H1 (cell line): Measurements from ENCODE around the gene MEGF11. TPM values are rescaled to one million over a fixed set of nuclear protein-coding genes. Genes with fewer than 3 reads are reported as not detected.

Source experiments
- CTCF ChIA-PET: fragments of 300-600 bp; sonication (Branson Sonifier 250); formaldehyde crosslinking; loops from one replicate; lab custom pipeline; 2021; ENCODE audit not compliant: partially characterized antibody; lab: Charles Lee
- POLR2A ChIA-PET: fragments of 300-600 bp; sonication (Branson Sonifier 250); formaldehyde crosslinking; loops from one replicate; lab custom pipeline; 2021; ENCODE audit warnings: inconsistent platforms; ENCODE audit not compliant: partially characterized antibody; lab: Charles Lee
- DNase-seq, 2 experiments: peaks; one replicate each; pipeline versions ENCODE4 v3.0.0 to v3.0.0-alpha.2; 2010 to 2022; ENCODE audit warnings: low spot score in 2 of 2, low read depth in 1 of 2, mixed read lengths in 1 of 2
- FAIRE-seq: peaks from 2 replicates; lab custom pipeline; 2011; peaks lifted over from hg19 to GRCh38; lab: Jason Lieb, UNC
- H2AFZ ChIP-seq: 2 replicates; pipeline ENCODE4 v1.8.1; 2012; ENCODE audit warnings: low read length, inconsistent platforms
- H2AK5ac ChIP-seq: 2 replicates; pipeline ENCODE4 v1.6.1; 2013; ENCODE audit warnings: low read depth, low read length
- H2BK120ac ChIP-seq: replicated peaks from 2 replicates; pipeline ENCODE3; 2013; ENCODE audit warnings: low read depth, low read length, inconsistent platforms
- H2BK12ac ChIP-seq: 2 replicates; pipeline ENCODE4 v1.6.1; 2013; ENCODE audit warnings: low read depth, low read length
- H2BK15ac ChIP-seq: 2 replicates; pipeline ENCODE4 v1.6.1; 2013; ENCODE audit warnings: low read length
- H2BK20ac ChIP-seq: 2 replicates; pipeline ENCODE4 v1.6.1; 2013; ENCODE audit warnings: low read length
- H2BK5ac ChIP-seq: 2 replicates; pipeline ENCODE4 v1.6.1; 2013; ENCODE audit warnings: low read depth, low read length
- H3K14ac ChIP-seq: 2 replicates; pipeline ENCODE4 v1.6.1; 2013; ENCODE audit warnings: inconsistent platforms; ENCODE audit not compliant: insufficient read length
- H3K18ac ChIP-seq: 2 replicates; pipeline ENCODE4 v1.6.1; 2013; ENCODE audit warnings: low read length; ENCODE audit errors: extremely low read depth
- H3K23ac ChIP-seq: 2 replicates; pipeline ENCODE4 v1.6.1; 2013; ENCODE audit warnings: inconsistent platforms; ENCODE audit not compliant: insufficient read length
- H3K23me2 ChIP-seq: 2 replicates; pipeline ENCODE4 v1.6.1; 2013; ENCODE audit warnings: low read depth, low read length
- H3K27ac ChIP-seq: 2 replicates; pipeline ENCODE4 v1.6.1; 2011; ENCODE audit warnings: low read depth, low read length, inconsistent platforms
- H3K27me3 ChIP-seq, 4 experiments: replicated peaks in 1 of 4; 1 replicate in 1 of 4; 2 replicates in 3 of 4; pipeline versions ENCODE4 v1.6.1 to v1.8.1; 2011 to 2013; ENCODE audit warnings: low read length in 3 of 4, mild to moderate bottlenecking in 3 of 4, inconsistent platforms in 2 of 4, mixed read lengths in 2 of 4, moderate library complexity in 1 of 4; ENCODE audit not compliant: control insufficient read depth in 3 of 4, insufficient read depth in 3 of 4; ENCODE audit errors: extremely low read depth in 1 of 4
- H3K36me3 ChIP-seq, 4 experiments: 2 replicates each; pipeline versions ENCODE4 v1.6.1 to v1.8.1; 2011 to 2013; ENCODE audit warnings: mild to moderate bottlenecking in 4 of 4, low read length in 3 of 4, moderate library complexity in 2 of 4, control low read depth in 1 of 4, inconsistent platforms in 1 of 4; ENCODE audit not compliant: insufficient read depth in 4 of 4, control insufficient read depth in 2 of 4
- H3K4ac ChIP-seq: replicated peaks from 2 replicates; pipeline ENCODE3; 2013; ENCODE audit warnings: low read length, low read depth, mixed read lengths, inconsistent platforms; ENCODE audit not compliant: insufficient read length
- H3K4me1 ChIP-seq, 4 experiments: replicated peaks in 1 of 4; 1 replicate in 1 of 4; 2 replicates in 3 of 4; pipeline versions ENCODE4 v1.6.1 to v1.8.1; 2011 to 2013; ENCODE audit warnings: low read length in 3 of 4, inconsistent platforms in 2 of 4, mixed read lengths in 1 of 4; ENCODE audit not compliant: insufficient read depth in 4 of 4, control insufficient read depth in 3 of 4
- H3K4me2 ChIP-seq, 2 experiments: 2 replicates each; pipeline versions ENCODE4 v1.6.1 to v1.8.1; 2011 to 2013; ENCODE audit warnings: low read depth in 2 of 2, low read length in 2 of 2, control low read depth in 1 of 2, inconsistent platforms in 1 of 2, mild to moderate bottlenecking in 1 of 2; ENCODE audit not compliant: insufficient read depth in 1 of 2
- H3K4me3 ChIP-seq, 4 experiments: fragments of 200-600, 300-600 bp in 1 of 4; sonication (generic), shearing (Covaris generic), sonication (Bioruptor Twin) in 1 of 4; 2 replicates each; pipeline versions ENCODE4 v1.5.1 to v1.8.1; 2011 to 2016; ENCODE audit warnings: low read length in 4 of 4, low read depth in 3 of 4, control low read depth in 2 of 4, inconsistent platforms in 2 of 4, mild to moderate bottlenecking in 2 of 4, mixed read lengths in 1 of 4, moderate library complexity in 1 of 4; ENCODE audit not compliant: insufficient read depth in 2 of 4; ENCODE audit errors: extremely low read depth in 1 of 4
- H3K56ac ChIP-seq: replicated peaks from 2 replicates; pipeline ENCODE3; 2013; ENCODE audit warnings: low read depth, mild to moderate bottlenecking, mixed read lengths, low read length, inconsistent platforms; ENCODE audit not compliant: insufficient read length
- H3K79me1 ChIP-seq: 2 replicates; pipeline ENCODE4 v1.6.1; 2013; ENCODE audit warnings: low read depth, low read length, control low read depth
- H3K79me2 ChIP-seq, 2 experiments: 2 replicates each; pipeline versions ENCODE4 v1.6.1 to v1.8.1; 2012 to 2013; ENCODE audit warnings: low read length in 2 of 2, mild to moderate bottlenecking in 2 of 2, inconsistent platforms in 1 of 2; ENCODE audit not compliant: insufficient read depth in 2 of 2, control insufficient read depth in 1 of 2
- H3K9ac ChIP-seq, 4 experiments: replicated peaks in 1 of 4; 1 replicate in 1 of 4; 2 replicates in 3 of 4; pipeline versions ENCODE4 v1.6.1 to v1.8.1; 2011 to 2013; ENCODE audit warnings: low read depth in 3 of 4, low read length in 3 of 4, control low read depth in 2 of 4, mild to moderate bottlenecking in 2 of 4, moderate library complexity in 2 of 4, inconsistent platforms in 1 of 4; ENCODE audit errors: extremely low read depth in 1 of 4
- H3K9me3 ChIP-seq, 2 experiments: 2 replicates each; pipeline versions ENCODE4 v1.6.1 to v1.8.1; 2012 to 2013; ENCODE audit warnings: mild to moderate bottlenecking in 2 of 2, moderate library complexity in 2 of 2, control low read depth in 1 of 2, inconsistent platforms in 1 of 2, low read depth in 1 of 2, low read length in 1 of 2, mixed read lengths in 1 of 2; ENCODE audit not compliant: insufficient read depth in 2 of 2
- H4K20me1 ChIP-seq, 2 experiments: replicated peaks in 1 of 2; 2 replicates each; pipeline versions ENCODE3 to v1.8.1; 2011 to 2013; ENCODE audit warnings: inconsistent platforms in 2 of 2, low read length in 2 of 2, mild to moderate bottlenecking in 1 of 2; ENCODE audit not compliant: insufficient read depth in 2 of 2, control insufficient read depth in 1 of 2
- H4K5ac ChIP-seq: 2 replicates; pipeline ENCODE4 v1.6.1; 2013; ENCODE audit warnings: low read length, low read depth, mixed read lengths, inconsistent platforms; ENCODE audit not compliant: insufficient read length
- H4K8ac ChIP-seq: 2 replicates; pipeline ENCODE4 v1.8.0; 2013; ENCODE audit warnings: mild to moderate bottlenecking, moderate library complexity, low read length, inconsistent platforms; ENCODE audit not compliant: insufficient read depth; ENCODE audit errors: extremely low read depth
- H4K91ac ChIP-seq: replicated peaks from 2 replicates; pipeline ENCODE3; 2013; ENCODE audit warnings: low read length, mixed read lengths, inconsistent platforms; ENCODE audit not compliant: insufficient read length
- CHD2 ChIP-seq: IDR thresholded peaks from 2 replicates; pipeline ENCODE4 v1.6.1; 2012; ENCODE audit warnings: low read length, improper control_type of control experiment
- CTBP2 ChIP-seq: IDR thresholded peaks from 2 replicates; pipeline ENCODE4 v1.7.0; 2011; ENCODE audit warnings: borderline replicate concordance, mild to moderate bottlenecking, moderate library complexity, mixed read lengths, low read length; ENCODE audit not compliant: insufficient read depth, insufficient read length
- KDM1A ChIP-seq: fragments of 200-600, 300-600 bp; sonication (generic); IDR thresholded peaks from 2 replicates; pipeline ENCODE4 v1.7.1; 2016; ENCODE audit warnings: mild to moderate bottlenecking, low read length, borderline replicate concordance
- YY1 ChIP-seq: IDR thresholded peaks from 2 replicates; pipeline ENCODE4 v1.6.1; 2011; ENCODE audit warnings: low read depth, mild to moderate bottlenecking, low read length
- WGBS, 2 experiments: shearing (Covaris generic) in 1 of 2; methylation state at CpG; one replicate each; pipeline versions ENCODE4 v1.1.6 to v1.1.7; 2013 to 2015; ENCODE audit warnings: low lambda C conversion rate in 2 of 2, mixed read lengths in 2 of 2, inconsistent platforms in 1 of 2, low coverage in 1 of 2, missing lambda C conversion rate in 1 of 2; ENCODE audit not compliant: insufficient replicate concordance in 2 of 2, insufficient coverage in 1 of 2, insufficient read length in 1 of 2; ENCODE audit errors: extremely low coverage in 1 of 2, missing lambda C conversion rate in 1 of 2; 5-methylcytosine and 5-hydroxymethylcytosine counted together
- polyA plus RNA-seq, 7 experiments: library from polyadenylated mRNA; depleted of rRNA in 3 of 7; stranded (reverse) in 5 of 7; unstranded in 2 of 7; fragments of >200 nt in 5 of 7; fragments of 200-250 nt in 2 of 7; gene quantifications; 1 replicate in 5 of 7; 2 replicates in 1 of 7; 4 replicates in 1 of 7; pipeline versions ENCODE4 v1.2.1 to v1.2.3, GENCODE V29; 2011 to 2013; ENCODE audit warnings: missing spikeins in 2 of 7, mixed read lengths in 2 of 7
- total RNA-seq: library from RNA; stranded (reverse); fragmentation: NEBNext Ultra II Directional; extraction: Animal tissue kit (Norgen Biotek cat#: 25700); gene quantifications from 2 replicates; pipeline ENCODE4 v1.2.1, GENCODE V29; 2021
- TF ChIP-seq, protein P1 (sequence below): IDR thresholded peaks from 2 replicates; pipeline ENCODE4 v1.6.1; 2012; ENCODE audit warnings: inconsistent platforms
- TF ChIP-seq, protein P2 (sequence below): IDR thresholded peaks from 2 replicates; pipeline ENCODE4 v1.6.1; 2011; ENCODE audit warnings: low read length, improper control_type of control experiment

The MEGF11 gene
- total and polyA plus RNA-seq, 2 of the 8 experiments (the other 6 are each of a cell fraction or from before 2014, with no cell fraction given) = 4.4 to 4.8 TPM

DNA sequence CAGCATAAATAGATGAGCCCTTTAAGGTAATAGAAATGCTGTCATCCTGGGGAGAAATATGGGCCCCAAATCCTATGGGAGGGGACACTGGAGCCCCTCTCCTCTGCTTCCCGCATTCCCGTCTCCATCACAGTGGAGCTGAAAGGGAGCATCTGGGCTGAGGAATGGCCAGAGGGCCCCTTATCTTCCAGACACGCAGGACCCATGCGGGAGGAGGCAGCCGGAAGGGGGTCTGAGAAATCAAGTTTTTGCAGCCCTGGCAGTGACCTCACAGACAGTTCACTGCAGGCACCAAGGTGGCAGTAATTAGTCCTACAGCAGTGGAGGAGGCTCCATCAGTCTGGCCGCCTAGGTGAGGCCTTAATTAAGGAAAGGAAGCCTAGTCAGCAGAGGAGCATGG, 304.1 kb downstream of the MEGF11 start:
- Histone ChIP-seq H2BK5ac (no peak overlapping the region), H3K18ac (no peak overlapping the region), H3K27me3 (no peaks in the 10 kb centered on the region), H4K5ac (no peak overlapping the region), H3K79me2 (no peaks in the 10 kb centered on the region), H3K14ac (no peak overlapping the region), H3K79me1 (no peaks in the 10 kb centered on the region), H4K8ac (no peak overlapping the region), H3K9me3 (no peaks in the 10 kb centered on the region), H3K56ac (no peak overlapping the region), H2BK120ac (no peak overlapping the region), H3K4me2 (no peak overlapping the region), H4K91ac (no peak overlapping the region), H3K36me3 (no peaks in the 10 kb centered on the region), H2BK12ac (no peak overlapping the region), H2BK15ac (no peak overlapping the region), H3K4ac (no peak overlapping the region), H3K23ac (no peak overlapping the region), H3K23me2 (no peaks in the 10 kb centered on the region), H3K9ac (no peak overlapping the region), H2AFZ (no peak overlapping the region), H4K20me1 (no peaks in the 10 kb centered on the region), H3K4me1 (peaks cover 4 to 11% (median 8%) of the 10 kb centered on the region in 4 experiments; a peak in 6 of 7 replicates), H2AK5ac (no peak overlapping the region), H3K27ac (no peak overlapping the region), H2BK20ac (no peak overlapping the region), H3K4me3 (no peak overlapping the region)
- no peak for TF ChIP-seq CHD2
- TF ChIP-seq, protein P1, sequence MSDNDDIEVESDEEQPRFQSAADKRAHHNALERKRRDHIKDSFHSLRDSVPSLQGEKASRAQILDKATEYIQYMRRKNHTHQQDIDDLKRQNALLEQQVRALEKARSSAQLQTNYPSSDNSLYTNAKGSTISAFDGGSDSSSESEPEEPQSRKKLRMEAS = no peak
- no peak for TF ChIP-seq YY1
- TF ChIP-seq, protein P2, sequence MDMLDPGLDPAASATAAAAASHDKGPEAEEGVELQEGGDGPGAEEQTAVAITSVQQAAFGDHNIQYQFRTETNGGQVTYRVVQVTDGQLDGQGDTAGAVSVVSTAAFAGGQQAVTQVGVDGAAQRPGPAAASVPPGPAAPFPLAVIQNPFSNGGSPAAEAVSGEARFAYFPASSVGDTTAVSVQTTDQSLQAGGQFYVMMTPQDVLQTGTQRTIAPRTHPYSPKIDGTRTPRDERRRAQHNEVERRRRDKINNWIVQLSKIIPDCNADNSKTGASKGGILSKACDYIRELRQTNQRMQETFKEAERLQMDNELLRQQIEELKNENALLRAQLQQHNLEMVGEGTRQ = no peak
- no peak for TF ChIP-seq KDM1A
- TF ChIP-seq CTBP2 = no peak
- no peak for FAIRE-seq
- DNase-seq = no peak
- ChIA-PET CTCF (interaction anchor here (1.3 to 2.4 kb wide), 4 partner anchors 10 to 97 kb away, joined by 5 to 8 read pairs (median 6); no protein-coding TSS in a partner anchor), POLR2A (no interaction called here)
- WGBS, 2 experiments = 94% methylated on average over 6 of the region's 6 CpGs; no CpG with 5 or more reads in 1 of the 2 experiments
